Lower lobe of right lung (tissue), 2 donors: ENCODE data around the gene SEZ6. TPM values are rescaled to one million over a fixed set of nuclear protein-coding genes. Genes with fewer than 3 reads are reported as not detected.

ENCODE experiments used
- ATAC-seq, 2 donors: fragments of 200-7000 bp; cut with Tn5 transposase; one replicate each; pipeline ENCODE4 v1.9.1; 2020 to 2022; ENCODE audit warnings: mild to moderate bottlenecking in 2 of 2, moderate library complexity in 2 of 2
- DNase-seq: peaks from one replicate; pipeline ENCODE4 v3.0.0-alpha.2; 2020
- H3K27ac ChIP-seq: fragments of 200-600 bp; one replicate; pipeline ENCODE4 v1.8.0; 2022
- H3K27me3 ChIP-seq: fragments of 200-600 bp; one replicate; pipeline ENCODE4 v1.8.0; 2022; ENCODE audit warnings: low read depth
- H3K36me3 ChIP-seq: fragments of 200-600 bp; one replicate; pipeline ENCODE4 v1.8.0; 2022; ENCODE audit warnings: mild to moderate bottlenecking
- H3K4me1 ChIP-seq: fragments of 200-600 bp; one replicate; pipeline ENCODE4 v1.8.0; 2022
- H3K4me3 ChIP-seq: fragments of 200-600 bp; one replicate; pipeline ENCODE4 v1.8.0; 2022; ENCODE audit warnings: mild to moderate bottlenecking
- H3K9me3 ChIP-seq: fragments of 200-600 bp; one replicate; pipeline ENCODE4 v1.8.0; 2022
- intact Hi-C: fragments of 100-400 bp; cut with DNase I; formaldehyde crosslinking; loops from one replicate; pipeline ENCODE4 v1.11.0; 2022
- total RNA-seq: library from RNA; stranded (reverse); fragmentation: NEBNext Ultra II Directional; extraction: Animal tissue kit (Norgen Biotek cat#: 25700); gene quantifications from one replicate; pipeline ENCODE4 v1.2.1, GENCODE V29; 2021
- TF ChIP-seq, protein P1 (sequence below): fragments of 200-600 bp; IDR thresholded peaks from one replicate; pipeline ENCODE4 v1.8.0; 2022; ENCODE audit warnings: antibody characterized with exemption, mild to moderate bottlenecking
- donor health status: DM: no; HTN: yes; CAD: no; lungs with severe emphysema.

Gene SEZ6
- total RNA-seq, 1 donor from 2014 or later = not detected

DNA sequence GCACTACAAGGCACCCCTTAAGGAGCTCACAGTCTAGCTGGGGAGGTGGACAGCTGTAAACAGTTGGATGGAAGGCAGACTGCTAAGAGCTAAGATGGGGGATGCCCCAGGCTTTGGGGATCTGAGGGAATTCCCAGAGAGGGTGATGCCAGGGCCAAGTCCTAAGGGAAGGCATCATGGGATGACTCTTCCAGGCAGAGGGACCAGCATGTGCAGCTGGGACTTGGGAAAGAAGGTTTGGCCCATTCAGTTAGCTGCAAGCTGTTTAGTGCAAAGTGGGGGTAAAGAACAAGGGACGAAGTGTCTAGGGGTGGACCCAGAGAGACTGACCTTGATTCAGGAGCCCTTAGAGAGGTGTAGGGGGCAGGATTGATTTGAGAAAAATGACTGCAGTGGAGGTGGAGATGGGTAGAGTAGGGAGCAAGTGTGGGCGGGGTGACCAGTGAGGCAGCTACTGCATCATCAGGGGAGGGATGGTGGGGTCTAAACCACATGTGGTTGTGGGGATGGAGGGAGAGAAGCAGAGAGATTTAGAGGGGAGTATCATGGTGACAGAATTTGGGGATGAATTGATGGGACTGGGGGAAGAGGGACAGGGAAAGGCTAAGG, 27.4 kb downstream of the SEZ6 start:
- no peak overlapping the region for H3K4me3 ChIP-seq
- TF ChIP-seq, protein P1, sequence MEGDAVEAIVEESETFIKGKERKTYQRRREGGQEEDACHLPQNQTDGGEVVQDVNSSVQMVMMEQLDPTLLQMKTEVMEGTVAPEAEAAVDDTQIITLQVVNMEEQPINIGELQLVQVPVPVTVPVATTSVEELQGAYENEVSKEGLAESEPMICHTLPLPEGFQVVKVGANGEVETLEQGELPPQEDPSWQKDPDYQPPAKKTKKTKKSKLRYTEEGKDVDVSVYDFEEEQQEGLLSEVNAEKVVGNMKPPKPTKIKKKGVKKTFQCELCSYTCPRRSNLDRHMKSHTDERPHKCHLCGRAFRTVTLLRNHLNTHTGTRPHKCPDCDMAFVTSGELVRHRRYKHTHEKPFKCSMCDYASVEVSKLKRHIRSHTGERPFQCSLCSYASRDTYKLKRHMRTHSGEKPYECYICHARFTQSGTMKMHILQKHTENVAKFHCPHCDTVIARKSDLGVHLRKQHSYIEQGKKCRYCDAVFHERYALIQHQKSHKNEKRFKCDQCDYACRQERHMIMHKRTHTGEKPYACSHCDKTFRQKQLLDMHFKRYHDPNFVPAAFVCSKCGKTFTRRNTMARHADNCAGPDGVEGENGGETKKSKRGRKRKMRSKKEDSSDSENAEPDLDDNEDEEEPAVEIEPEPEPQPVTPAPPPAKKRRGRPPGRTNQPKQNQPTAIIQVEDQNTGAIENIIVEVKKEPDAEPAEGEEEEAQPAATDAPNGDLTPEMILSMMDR = no peak

DNA sequence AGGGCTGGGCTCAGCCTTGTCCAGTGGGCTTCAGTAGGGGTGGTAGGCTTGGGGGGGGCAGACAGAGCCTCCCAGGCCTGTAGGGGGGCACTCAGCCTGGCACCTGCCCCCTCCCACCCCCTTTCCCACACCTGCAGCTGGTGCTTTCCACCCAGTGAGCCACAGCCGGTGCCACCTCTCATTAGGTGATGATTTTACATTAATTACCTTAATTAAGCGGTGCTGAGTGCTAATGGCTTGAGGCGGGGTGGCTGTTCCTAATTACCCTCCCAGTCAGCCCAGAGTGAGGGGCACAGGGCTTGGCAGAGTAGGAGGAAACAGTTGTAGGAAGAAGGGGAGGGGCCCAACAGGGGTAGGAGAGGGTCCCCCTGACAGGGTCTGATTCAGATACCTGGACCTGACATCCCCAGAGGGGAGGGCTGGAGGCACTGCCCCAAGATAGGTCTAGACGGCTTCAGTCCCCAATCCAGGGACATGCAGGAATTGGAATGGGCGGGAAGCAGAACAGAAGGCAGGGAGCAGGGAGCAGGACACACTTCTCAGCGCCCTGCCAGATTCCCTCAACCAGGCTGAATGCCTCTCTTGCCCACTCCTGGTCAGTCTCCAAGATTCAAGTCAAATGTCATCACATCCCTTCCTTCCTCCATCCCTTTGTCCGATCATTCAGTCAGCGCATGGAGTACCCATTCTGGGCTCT, 28.0 kb downstream of the SEZ6 start:
- Histone ChIP-seq H3K4me1 (peaks cover 28% of the 10 kb centered on the region), H3K4me3 (no peak overlapping the region), H3K27me3 (no peaks in the 10 kb centered on the region), H3K36me3 (no peaks in the 10 kb centered on the region), H3K9me3 (no peaks in the 10 kb centered on the region), H3K27ac (no peak overlapping the region)
- DNase-seq (no peak), ATAC-seq (no peak)
- TF ChIP-seq, protein P1 = no peak
- intact Hi-C loops = no loop called here

More for the DNA sequence above, 27.4 kb downstream of the SEZ6 start:
- no peaks in the 10 kb centered on the region for H3K36me3 ChIP-seq
- ATAC-seq (no peak), DNase-seq (no peak)
- intact Hi-C loops = no loop called here
- H3K27me3 ChIP-seq = no peaks in the 10 kb centered on the region
- no peaks in the 10 kb centered on the region for H3K9me3 ChIP-seq
- peaks cover 33% of the 10 kb centered on the region for H3K4me1 ChIP-seq
- H3K27ac ChIP-seq = no peak overlapping the region

DNA sequence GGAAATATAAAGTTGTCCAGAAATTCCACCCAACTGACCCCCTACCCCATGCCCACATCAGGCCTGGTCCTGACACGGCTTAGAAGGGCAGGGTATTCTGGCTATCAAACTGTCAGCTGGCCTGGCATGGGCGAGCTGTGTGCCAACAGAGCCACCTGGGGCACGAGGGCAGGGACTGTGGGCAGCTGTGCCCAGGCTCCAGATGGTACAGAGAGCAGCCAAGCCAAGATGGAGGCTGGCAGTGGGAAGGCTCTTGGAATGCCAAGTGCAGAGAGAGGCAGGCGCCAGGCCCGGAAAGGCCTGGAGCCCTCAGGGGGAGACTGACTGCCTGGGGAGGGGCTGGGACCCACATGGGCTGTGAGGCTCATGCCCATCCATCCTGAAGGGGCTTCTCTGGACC, 30.2 kb downstream of the SEZ6 start:
- DNase-seq = no peak
- intact Hi-C loops = no loop called here
- Histone ChIP-seq H3K4me1 (peaks cover 16% of the 10 kb centered on the region), H3K27me3 (no peaks in the 10 kb centered on the region), H3K27ac (no peak overlapping the region), H3K36me3 (no peaks in the 10 kb centered on the region), H3K4me3 (no peak overlapping the region), H3K9me3 (no peaks in the 10 kb centered on the region)
- no peak for ATAC-seq
- TF ChIP-seq, protein P1 = no peak

- Histone ChIP-seq H3K9me3 (no peaks in the 10 kb centered on the region), H3K36me3 (no peaks in the 10 kb centered on the region), H3K27me3 (no peaks in the 10 kb centered on the region), H3K4me3 (no peak overlapping the region), H3K27ac (no peak overlapping the region), H3K4me1 (peaks cover 21% of the 10 kb centered on the region)
- DNase-seq (no peak), ATAC-seq (no peak)
- intact Hi-C loops = no loop called here
- TF ChIP-seq, protein P1 = no peak
These were observed 30.8 kb downstream of the SEZ6 start for GRCh38 chr17:28975031-28975430.

- Histone ChIP-seq H3K27me3 (no peaks in the 10 kb centered on the region), H3K9me3 (no peaks in the 10 kb centered on the region), H3K27ac (no peak overlapping the region), H3K36me3 (no peaks in the 10 kb centered on the region), H3K4me1 (peaks cover 21% of the 10 kb centered on the region), H3K4me3 (no peak overlapping the region)
- DNase-seq (no peak), ATAC-seq (no peak)
- intact Hi-C loops = no loop called here
- TF ChIP-seq, protein P1 = no peak
These were observed 31.4 kb downstream of the SEZ6 start for GRCh38 chr17:28974451-28974850.
